Stromal cell of bone marrow (primary cell): ENCODE measurements around the gene PROP1.
"Not testable (repeated sequence)": the region's sequence is repeated elsewhere in the genome, so short reads cannot be mapped to it uniquely, and the experiment has no call there.

Experiments
- DNase-seq: peaks from one replicate; pipeline ENCODE4 v3.0.0-alpha.2; 2012; ENCODE audit warnings: low read depth

Gene PROP1

GRCh38 chr5:177995691-177996595 is at the start of gene PROP1:
TSS of gene PROP1 (minus strand) at chr5:177996242. CDS start at chr5:177995933, 309 bp downstream.
- DNase-seq = no peak

- not testable (repeated sequence) for DNase-seq
These were observed 23.5 kb upstream of the PROP1 start for GRCh38 chr5:178019379-178020030.

DNA sequence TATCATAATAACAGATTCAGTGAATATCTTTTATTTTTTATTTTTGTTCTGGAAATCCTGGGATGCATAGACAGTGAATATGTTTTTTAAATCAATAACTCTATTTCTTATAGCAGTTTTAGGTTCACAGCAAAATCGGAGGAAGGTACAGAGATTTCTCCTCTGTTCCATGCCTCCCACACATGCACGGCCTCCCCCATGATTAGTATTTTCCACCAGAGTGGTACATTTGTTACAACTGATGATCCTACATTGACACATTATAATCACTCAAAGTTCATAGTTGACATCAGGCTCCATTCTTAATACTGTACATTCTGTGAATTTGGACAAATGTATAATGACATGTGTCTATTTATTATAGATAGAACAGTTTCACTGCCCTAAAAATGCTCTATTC is 16.7 kb upstream of the PROP1 start:
- not testable (repeated sequence) for DNase-seq

DNA sequence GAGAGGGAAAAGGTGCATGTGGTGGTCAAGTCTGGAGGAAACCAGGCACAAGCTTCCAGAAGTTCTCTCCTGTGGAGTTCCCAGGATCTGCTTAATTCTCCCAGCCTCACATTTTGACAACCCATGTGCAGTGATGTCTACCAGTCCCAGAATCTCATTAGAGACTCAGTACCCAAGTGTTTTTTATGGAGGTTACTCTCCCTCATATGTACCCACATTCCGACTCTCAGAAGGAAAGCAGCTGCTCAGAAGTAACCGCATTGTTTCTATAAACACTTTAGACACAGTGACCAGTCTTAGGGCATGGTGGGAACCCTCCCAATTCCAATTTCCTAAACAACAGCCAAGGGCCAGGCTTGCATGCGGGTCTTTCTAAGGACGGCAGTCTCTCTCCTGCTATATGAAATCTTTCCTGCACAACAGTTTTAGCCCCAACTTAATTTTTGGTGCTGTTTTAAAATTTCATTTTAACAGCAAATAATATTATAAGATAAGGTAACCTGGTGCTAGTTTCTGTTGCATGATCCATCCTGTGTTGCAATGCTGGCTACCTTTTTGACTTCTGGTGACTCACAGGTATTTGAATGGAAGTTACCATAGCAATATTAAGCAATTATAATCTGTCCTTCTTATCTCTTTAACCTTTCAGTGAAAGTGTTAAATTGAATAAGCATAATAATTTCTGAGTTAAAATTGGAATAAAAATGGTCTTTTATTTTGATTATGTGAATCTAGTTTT is 15.9 kb upstream of the PROP1 start:
- DNase-seq = not testable (repeated sequence)

- DNase-seq = not testable (repeated sequence)
These were observed 11.2 kb upstream of the PROP1 start for GRCh38 chr5:178007272-178007671.

DNA sequence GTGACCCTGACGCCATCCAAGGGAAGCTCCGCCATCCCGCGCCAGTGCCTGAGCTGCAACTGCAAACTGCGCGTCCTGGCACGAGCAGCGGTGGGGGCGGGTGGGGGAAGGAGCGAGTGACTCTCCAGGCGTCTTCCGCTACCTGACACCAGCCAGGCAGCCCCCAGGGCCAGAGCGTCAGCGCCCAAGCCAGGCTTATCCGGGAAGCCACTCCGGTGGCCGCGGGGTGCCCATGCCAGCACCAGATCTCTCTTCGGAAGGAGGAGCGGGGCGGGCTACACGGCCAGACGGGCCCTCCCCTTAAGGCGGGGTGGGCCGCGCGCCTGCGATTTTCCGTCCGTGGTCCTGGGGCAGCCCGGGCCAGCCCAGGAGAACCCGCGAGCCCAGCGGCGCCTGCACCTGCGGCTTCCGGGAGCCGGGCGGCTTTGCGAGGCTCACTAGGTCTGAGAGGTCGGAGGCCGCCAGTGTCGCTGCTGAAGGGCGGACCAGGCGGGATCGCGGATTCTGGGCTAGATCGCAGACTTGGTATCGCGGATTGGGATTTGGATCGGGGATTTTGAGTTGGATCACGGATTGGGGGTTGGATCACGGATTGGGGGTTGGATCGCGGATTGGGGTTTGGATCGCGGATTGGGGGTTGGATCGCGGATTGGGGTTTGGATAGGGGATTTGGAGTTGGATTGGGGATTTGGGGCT is 10.6 kb upstream of the PROP1 start:
- not testable (repeated sequence) for DNase-seq

- DNase-seq = not testable (repeated sequence)
These were observed 10.1 kb upstream of the PROP1 start for GRCh38 chr5:178006181-178006535.

DNA sequence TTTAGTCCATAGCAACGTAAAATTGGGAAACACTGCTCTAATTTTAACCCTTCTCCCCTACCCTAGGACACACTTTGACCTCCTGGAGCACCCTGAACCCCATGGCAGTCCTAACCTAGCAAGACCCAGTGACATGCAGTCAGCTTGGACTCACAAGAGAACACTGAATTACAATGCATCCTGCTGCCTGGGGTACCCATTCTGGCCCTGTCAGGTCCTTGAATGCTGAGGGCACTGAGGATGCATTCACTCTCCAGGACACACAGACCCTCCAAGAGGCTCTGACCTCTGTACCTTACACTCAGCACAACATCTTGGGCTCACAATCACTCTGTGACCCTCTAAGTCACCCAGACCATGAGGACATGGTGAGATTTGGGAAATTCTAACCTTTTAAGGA is 1.8 kb upstream of the PROP1 start:
- DNase-seq = no peak

DNA sequence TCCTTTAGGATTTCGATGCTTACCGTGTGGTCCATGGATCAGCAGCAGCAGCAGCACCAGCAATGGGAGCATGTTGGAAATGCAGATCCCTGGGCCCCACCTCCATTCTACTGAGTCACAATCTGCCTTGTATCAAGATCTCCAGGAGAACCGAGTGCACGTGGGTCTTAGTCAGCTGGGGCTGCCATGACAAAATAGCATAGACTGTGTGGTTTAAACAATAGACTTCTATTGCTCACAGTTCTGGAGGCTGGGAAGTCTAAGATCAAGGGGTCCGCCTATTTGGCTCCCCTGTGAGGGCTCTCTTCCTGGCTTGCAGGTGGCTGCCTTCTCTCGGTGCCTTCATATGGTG is 1.3 kb upstream of the PROP1 start:
- DNase-seq = no peak

DNA sequence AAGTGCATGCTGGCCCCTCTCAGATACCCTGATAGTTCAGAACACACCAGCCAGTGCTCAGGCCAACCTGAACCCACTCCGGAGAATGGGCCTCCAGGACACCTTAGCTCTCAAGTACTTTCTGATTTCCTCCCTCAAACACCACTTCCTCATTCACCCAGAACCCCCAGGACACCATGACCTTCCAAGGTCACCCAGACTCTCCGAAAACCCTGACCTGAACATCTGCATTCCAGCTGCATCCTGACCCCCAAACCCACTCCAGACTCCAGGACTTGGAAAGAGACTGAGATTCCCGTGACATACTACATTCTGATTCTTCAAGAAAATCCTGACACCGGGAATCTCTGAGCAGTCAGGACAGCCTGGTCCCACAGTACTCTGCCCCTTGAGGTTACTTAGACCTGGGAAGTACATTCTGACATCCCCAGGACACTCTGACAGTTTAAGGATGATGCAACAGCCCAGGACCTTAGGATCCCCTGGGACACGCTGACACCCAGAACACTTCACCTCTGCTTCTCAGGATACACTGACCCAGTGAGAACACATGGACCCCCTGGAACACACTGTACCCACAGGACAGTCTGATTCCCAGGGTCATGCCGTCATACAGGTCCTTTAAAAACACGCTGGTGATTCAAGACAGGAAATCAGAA is 747 bp upstream of the PROP1 start:
- DNase-seq = no peak

GRCh38 chr5:177994561-177995190 is 1.4 kb downstream of the PROP1 start:
- DNase-seq = no peak

GRCh38 chr5:177994063-177994462 is 2.0 kb downstream of the PROP1 start:
- no peak for DNase-seq

DNA sequence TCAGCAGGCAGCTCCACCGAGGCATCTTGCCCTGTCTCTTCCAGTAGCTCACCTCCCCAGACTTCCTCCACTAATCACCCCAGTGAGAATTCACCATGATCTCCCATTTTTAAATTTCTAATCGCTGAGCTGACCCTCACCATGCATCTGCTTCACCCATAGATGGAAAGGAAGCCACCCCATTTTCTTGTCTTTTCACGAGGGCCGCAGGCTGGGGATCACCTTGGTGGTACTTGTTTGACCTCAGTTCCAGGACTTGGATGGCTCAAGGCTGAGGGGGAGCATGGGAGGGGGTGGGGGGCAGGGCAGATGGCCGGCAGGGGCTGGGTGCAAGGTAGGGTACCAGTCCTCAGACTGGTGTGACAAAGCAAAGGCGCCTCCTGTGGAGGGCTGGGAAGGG is 3.6 kb downstream of the PROP1 start:
- no peak for DNase-seq

GRCh38 chr5:177988989-177989625 is 6.9 kb downstream of the PROP1 start:
- no peak for DNase-seq

GRCh38 chr5:177987326-177987725 is 8.7 kb downstream of the PROP1 start:
- no peak for DNase-seq

DNA sequence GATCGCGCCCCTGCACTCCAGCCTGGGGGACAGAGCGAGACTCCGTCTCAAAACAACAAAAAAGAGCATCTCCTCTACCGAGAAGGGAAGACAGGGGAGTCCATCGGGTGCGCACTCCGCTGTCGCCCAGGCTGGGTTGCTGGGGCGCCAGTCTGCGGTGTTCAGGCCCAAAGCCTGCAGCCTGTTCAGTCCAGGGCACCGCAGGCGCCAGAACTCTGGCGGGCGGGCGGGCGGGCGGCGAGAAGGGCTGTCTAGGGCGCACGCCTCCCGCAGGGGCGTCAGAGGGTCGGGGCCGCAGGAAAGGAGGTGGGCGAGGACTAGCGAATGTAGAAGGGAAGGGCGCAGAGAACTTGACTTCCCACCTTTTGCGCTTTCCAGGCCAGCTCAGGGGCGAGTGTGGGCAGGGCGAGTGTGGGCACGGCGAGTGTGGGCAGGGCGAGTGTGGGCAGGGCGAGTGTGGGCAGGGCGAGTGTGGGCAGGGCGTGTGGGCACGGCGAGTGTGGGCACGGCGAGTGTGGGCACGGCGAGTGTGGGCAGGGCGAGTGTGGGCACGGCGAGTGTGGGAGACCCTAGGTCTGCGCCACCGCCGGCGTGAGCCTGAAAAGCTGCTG is 10.5 kb downstream of the PROP1 start:
- no peak for DNase-seq

GRCh38 chr5:177984584-177985206 is 11.3 kb downstream of the PROP1 start:
- DNase-seq = no peak

- no peak for DNase-seq
These were observed 12.1 kb downstream of the PROP1 start for GRCh38 chr5:177983763-177984583.

GRCh38 chr5:177982956-177983355 is 13.1 kb downstream of the PROP1 start:
- no peak for DNase-seq
